ENCODE results near the gene KCTD5.

DNA sequence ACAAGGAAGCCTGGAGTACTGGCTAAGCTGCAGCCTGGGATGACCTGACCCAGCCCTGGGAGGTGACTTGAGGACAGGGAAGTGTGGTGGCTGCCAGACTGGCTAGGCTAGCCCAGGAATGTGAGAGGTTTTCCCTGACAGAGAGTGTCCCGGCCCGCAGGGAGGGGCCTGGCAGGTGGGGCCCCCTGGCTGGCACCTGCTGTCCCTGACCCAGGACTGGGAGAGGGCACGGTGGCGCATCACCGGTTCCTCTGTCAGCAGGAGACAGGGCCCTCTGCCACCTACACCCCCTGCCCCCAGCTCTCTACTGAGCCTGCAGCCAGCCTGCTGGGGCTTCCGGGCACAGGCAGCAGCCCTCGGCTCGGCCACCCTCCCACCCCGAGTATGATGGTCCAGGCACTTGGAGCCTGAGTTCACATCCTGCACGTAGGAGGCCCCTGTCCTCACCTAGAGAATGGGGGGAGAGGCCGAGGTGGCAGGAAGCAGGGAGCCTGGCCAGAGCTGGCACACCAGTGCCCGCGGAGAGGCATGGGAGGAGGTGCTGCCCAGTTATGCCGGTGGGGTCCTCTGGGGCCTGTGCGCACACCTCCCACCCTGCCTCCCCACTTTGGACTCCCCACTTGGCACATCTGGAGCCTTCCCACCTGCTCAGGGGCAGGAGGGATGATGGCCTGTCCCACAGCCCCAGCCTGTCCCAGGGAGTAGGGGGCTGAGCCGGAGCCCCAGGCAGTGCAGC lies 37.2 kb downstream of the KCTD5 start:
- no peak for TF ChIP-seq CREB1 (CRISPR knock-in tag; IDR thresholded peaks at IDR 0.05; ENCODE audit: low read depth)
- no peak for TF ChIP-seq CTCF (conservative IDR thresholded peaks at IDR 0.05; ENCODE audit: low read depth in 2 of 2)
- TF ChIP-seq POLR2AphosphoS5 (IDR thresholded peaks at IDR 0.05; ENCODE audit: low read depth): no peak

Measured in GM23338 (cell line).